H1 (cell line): ENCODE measurements around the gene ITPK1. TPM values are rescaled to one million over a fixed set of nuclear protein-coding genes. Genes with fewer than 3 reads are reported as not detected.

Experiments used
- CTCF ChIA-PET: fragments of 300-600 bp; sonication (Branson Sonifier 250); formaldehyde crosslinking; loops from one replicate; lab custom pipeline; 2021; ENCODE audit not compliant: partially characterized antibody; lab: Charles Lee
- POLR2A ChIA-PET: fragments of 300-600 bp; sonication (Branson Sonifier 250); formaldehyde crosslinking; loops from one replicate; lab custom pipeline; 2021; ENCODE audit warnings: inconsistent platforms; ENCODE audit not compliant: partially characterized antibody; lab: Charles Lee
- DNase-seq, 2 experiments: peaks; one replicate each; pipeline versions ENCODE4 v3.0.0 to v3.0.0-alpha.2; 2010 to 2022; ENCODE audit warnings: low spot score in 2 of 2, low read depth in 1 of 2, mixed read lengths in 1 of 2
- FAIRE-seq: peaks from 2 replicates; lab custom pipeline; 2011; peaks lifted over from hg19 to GRCh38; lab: Jason Lieb, UNC
- H2AFZ ChIP-seq: 2 replicates; pipeline ENCODE4 v1.8.1; 2012; ENCODE audit warnings: low read length, inconsistent platforms
- H2AK5ac ChIP-seq: 2 replicates; pipeline ENCODE4 v1.6.1; 2013; ENCODE audit warnings: low read depth, low read length
- H2BK120ac ChIP-seq: replicated peaks from 2 replicates; pipeline ENCODE3; 2013; ENCODE audit warnings: low read depth, low read length, inconsistent platforms
- H2BK12ac ChIP-seq: 2 replicates; pipeline ENCODE4 v1.6.1; 2013; ENCODE audit warnings: low read depth, low read length
- H2BK15ac ChIP-seq: 2 replicates; pipeline ENCODE4 v1.6.1; 2013; ENCODE audit warnings: low read length
- H2BK20ac ChIP-seq: 2 replicates; pipeline ENCODE4 v1.6.1; 2013; ENCODE audit warnings: low read length
- H2BK5ac ChIP-seq: 2 replicates; pipeline ENCODE4 v1.6.1; 2013; ENCODE audit warnings: low read depth, low read length
- H3K14ac ChIP-seq: 2 replicates; pipeline ENCODE4 v1.6.1; 2013; ENCODE audit warnings: inconsistent platforms; ENCODE audit not compliant: insufficient read length
- H3K18ac ChIP-seq: 2 replicates; pipeline ENCODE4 v1.6.1; 2013; ENCODE audit warnings: low read length; ENCODE audit errors: extremely low read depth
- H3K23ac ChIP-seq: 2 replicates; pipeline ENCODE4 v1.6.1; 2013; ENCODE audit warnings: inconsistent platforms; ENCODE audit not compliant: insufficient read length
- H3K23me2 ChIP-seq: 2 replicates; pipeline ENCODE4 v1.6.1; 2013; ENCODE audit warnings: low read depth, low read length
- H3K27ac ChIP-seq: 2 replicates; pipeline ENCODE4 v1.6.1; 2011; ENCODE audit warnings: low read depth, low read length, inconsistent platforms
- H3K27me3 ChIP-seq, 4 experiments: replicated peaks in 1 of 4; 1 replicate in 1 of 4; 2 replicates in 3 of 4; pipeline versions ENCODE4 v1.6.1 to v1.8.1; 2011 to 2013; ENCODE audit warnings: low read length in 3 of 4, mild to moderate bottlenecking in 3 of 4, inconsistent platforms in 2 of 4, mixed read lengths in 2 of 4, moderate library complexity in 1 of 4; ENCODE audit not compliant: control insufficient read depth in 3 of 4, insufficient read depth in 3 of 4; ENCODE audit errors: extremely low read depth in 1 of 4
- H3K36me3 ChIP-seq, 4 experiments: 2 replicates each; pipeline versions ENCODE4 v1.6.1 to v1.8.1; 2011 to 2013; ENCODE audit warnings: mild to moderate bottlenecking in 4 of 4, low read length in 3 of 4, moderate library complexity in 2 of 4, control low read depth in 1 of 4, inconsistent platforms in 1 of 4; ENCODE audit not compliant: insufficient read depth in 4 of 4, control insufficient read depth in 2 of 4
- H3K4ac ChIP-seq: replicated peaks from 2 replicates; pipeline ENCODE3; 2013; ENCODE audit warnings: low read length, low read depth, mixed read lengths, inconsistent platforms; ENCODE audit not compliant: insufficient read length
- H3K4me1 ChIP-seq, 4 experiments: replicated peaks in 1 of 4; 1 replicate in 1 of 4; 2 replicates in 3 of 4; pipeline versions ENCODE4 v1.6.1 to v1.8.1; 2011 to 2013; ENCODE audit warnings: low read length in 3 of 4, inconsistent platforms in 2 of 4, mixed read lengths in 1 of 4; ENCODE audit not compliant: insufficient read depth in 4 of 4, control insufficient read depth in 3 of 4
- H3K4me2 ChIP-seq, 2 experiments: 2 replicates each; pipeline versions ENCODE4 v1.6.1 to v1.8.1; 2011 to 2013; ENCODE audit warnings: low read depth in 2 of 2, low read length in 2 of 2, control low read depth in 1 of 2, inconsistent platforms in 1 of 2, mild to moderate bottlenecking in 1 of 2; ENCODE audit not compliant: insufficient read depth in 1 of 2
- H3K4me3 ChIP-seq, 4 experiments: fragments of 200-600, 300-600 bp in 1 of 4; sonication (generic), shearing (Covaris generic), sonication (Bioruptor Twin) in 1 of 4; 2 replicates each; pipeline versions ENCODE4 v1.5.1 to v1.8.1; 2011 to 2016; ENCODE audit warnings: low read length in 4 of 4, low read depth in 3 of 4, control low read depth in 2 of 4, inconsistent platforms in 2 of 4, mild to moderate bottlenecking in 2 of 4, mixed read lengths in 1 of 4, moderate library complexity in 1 of 4; ENCODE audit not compliant: insufficient read depth in 2 of 4; ENCODE audit errors: extremely low read depth in 1 of 4
- H3K56ac ChIP-seq: replicated peaks from 2 replicates; pipeline ENCODE3; 2013; ENCODE audit warnings: low read depth, mild to moderate bottlenecking, mixed read lengths, low read length, inconsistent platforms; ENCODE audit not compliant: insufficient read length
- H3K79me1 ChIP-seq: 2 replicates; pipeline ENCODE4 v1.6.1; 2013; ENCODE audit warnings: low read depth, low read length, control low read depth
- H3K79me2 ChIP-seq, 2 experiments: 2 replicates each; pipeline versions ENCODE4 v1.6.1 to v1.8.1; 2012 to 2013; ENCODE audit warnings: low read length in 2 of 2, mild to moderate bottlenecking in 2 of 2, inconsistent platforms in 1 of 2; ENCODE audit not compliant: insufficient read depth in 2 of 2, control insufficient read depth in 1 of 2
- H3K9ac ChIP-seq, 4 experiments: replicated peaks in 1 of 4; 1 replicate in 1 of 4; 2 replicates in 3 of 4; pipeline versions ENCODE4 v1.6.1 to v1.8.1; 2011 to 2013; ENCODE audit warnings: low read depth in 3 of 4, low read length in 3 of 4, control low read depth in 2 of 4, mild to moderate bottlenecking in 2 of 4, moderate library complexity in 2 of 4, inconsistent platforms in 1 of 4; ENCODE audit errors: extremely low read depth in 1 of 4
- H3K9me3 ChIP-seq, 2 experiments: 2 replicates each; pipeline versions ENCODE4 v1.6.1 to v1.8.1; 2012 to 2013; ENCODE audit warnings: mild to moderate bottlenecking in 2 of 2, moderate library complexity in 2 of 2, control low read depth in 1 of 2, inconsistent platforms in 1 of 2, low read depth in 1 of 2, low read length in 1 of 2, mixed read lengths in 1 of 2; ENCODE audit not compliant: insufficient read depth in 2 of 2
- H4K20me1 ChIP-seq, 2 experiments: replicated peaks in 1 of 2; 2 replicates each; pipeline versions ENCODE3 to v1.8.1; 2011 to 2013; ENCODE audit warnings: inconsistent platforms in 2 of 2, low read length in 2 of 2, mild to moderate bottlenecking in 1 of 2; ENCODE audit not compliant: insufficient read depth in 2 of 2, control insufficient read depth in 1 of 2
- H4K5ac ChIP-seq: 2 replicates; pipeline ENCODE4 v1.6.1; 2013; ENCODE audit warnings: low read length, low read depth, mixed read lengths, inconsistent platforms; ENCODE audit not compliant: insufficient read length
- H4K8ac ChIP-seq: 2 replicates; pipeline ENCODE4 v1.8.0; 2013; ENCODE audit warnings: mild to moderate bottlenecking, moderate library complexity, low read length, inconsistent platforms; ENCODE audit not compliant: insufficient read depth; ENCODE audit errors: extremely low read depth
- H4K91ac ChIP-seq: replicated peaks from 2 replicates; pipeline ENCODE3; 2013; ENCODE audit warnings: low read length, mixed read lengths, inconsistent platforms; ENCODE audit not compliant: insufficient read length
- CTCF ChIP-seq, 3 experiments: IDR thresholded peaks; 1 replicate in 2 of 3; 2 replicates in 1 of 3; pipeline versions ENCODE4 v1.5.1 to v1.6.1; 2011; ENCODE audit warnings: low read length in 3 of 3, mild to moderate bottlenecking in 3 of 3, inconsistent platforms in 2 of 3, low read depth in 1 of 3, moderate library complexity in 1 of 3; ENCODE audit not compliant: insufficient read depth in 1 of 3; ENCODE audit errors: control extremely low read depth in 1 of 3
- EZH2 ChIP-seq: fragments of 200-600 bp; sonication (generic); IDR thresholded peaks from 2 replicates; pipeline ENCODE4 v1.7.1; 2012; ENCODE audit warnings: low read depth, mild to moderate bottlenecking, moderate library complexity, low read length, inconsistent platforms; ENCODE audit not compliant: severe bottlenecking
- PHF8 ChIP-seq: fragments of 200-600 bp; sonication (generic); conservative IDR thresholded peaks from 2 replicates; pipeline ENCODE4 v1.7.1; 2012; ENCODE audit warnings: low read depth, mild to moderate bottlenecking, inconsistent platforms, low read length, moderate library complexity
- RAD21 ChIP-seq, 2 experiments: IDR thresholded peaks in 1 of 2; conservative IDR thresholded peaks in 1 of 2; 2 replicates each; pipeline ENCODE4 v1.6.1; 2011; ENCODE audit warnings: low read depth in 2 of 2, low read length in 2 of 2, improper control_type of control experiment in 1 of 2, inconsistent platforms in 1 of 2, mild to moderate bottlenecking in 1 of 2, moderate library complexity in 1 of 2
- RNF2 ChIP-seq: fragments of 200-900, 300-1000 bp; sonication (generic); IDR thresholded peaks from 2 replicates; pipeline ENCODE4 v1.7.1; 2016; ENCODE audit warnings: borderline replicate concordance, low read depth, mild to moderate bottlenecking, antibody characterized with exemption, low read length; ENCODE audit not compliant: poor library complexity, severe bottlenecking; ENCODE audit errors: missing control alignments
- SP1 ChIP-seq: IDR thresholded peaks from 2 replicates; pipeline ENCODE4 v1.6.1; 2011; ENCODE audit warnings: low read depth, low read length
- SP4 ChIP-seq: IDR thresholded peaks from 2 replicates; pipeline ENCODE4 v1.6.1; 2012; ENCODE audit warnings: low read length, inconsistent platforms
- SRF ChIP-seq: IDR thresholded peaks from 2 replicates; pipeline ENCODE4 v1.6.1; 2011; ENCODE audit warnings: mild to moderate bottlenecking, low read depth, low read length, moderate library complexity
- WGBS, 2 experiments: shearing (Covaris generic) in 1 of 2; methylation state at CpG; one replicate each; pipeline versions ENCODE4 v1.1.6 to v1.1.7; 2013 to 2015; ENCODE audit warnings: low lambda C conversion rate in 2 of 2, mixed read lengths in 2 of 2, inconsistent platforms in 1 of 2, low coverage in 1 of 2, missing lambda C conversion rate in 1 of 2; ENCODE audit not compliant: insufficient replicate concordance in 2 of 2, insufficient coverage in 1 of 2, insufficient read length in 1 of 2; ENCODE audit errors: extremely low coverage in 1 of 2, missing lambda C conversion rate in 1 of 2; 5-methylcytosine and 5-hydroxymethylcytosine counted together
- polyA plus RNA-seq, 7 experiments: library from polyadenylated mRNA; depleted of rRNA in 3 of 7; stranded (reverse) in 5 of 7; unstranded in 2 of 7; fragments of >200 nt in 5 of 7; fragments of 200-250 nt in 2 of 7; gene quantifications; 1 replicate in 5 of 7; 2 replicates in 1 of 7; 4 replicates in 1 of 7; pipeline versions ENCODE4 v1.2.1 to v1.2.3, GENCODE V29; 2011 to 2013; ENCODE audit warnings: missing spikeins in 2 of 7, mixed read lengths in 2 of 7
- total RNA-seq: library from RNA; stranded (reverse); fragmentation: NEBNext Ultra II Directional; extraction: Animal tissue kit (Norgen Biotek cat#: 25700); gene quantifications from 2 replicates; pipeline ENCODE4 v1.2.1, GENCODE V29; 2021

The ITPK1 gene
- total and polyA plus RNA-seq, 2 of the 8 experiments (the other 6 are each of a cell fraction or from before 2014, with no cell fraction given) = 108 to 143 TPM

- POLR2A ChIA-PET = interaction anchor here (0.6 to 3.2 kb wide), 3 partner anchors 16 to 46 kb away, joined by 3 to 12 read pairs (median 5); no protein-coding TSS in a partner anchor
- TF ChIP-seq RNF2 = no peak
- no peak for TF ChIP-seq SP4
- no peak for TF ChIP-seq EZH2
- peak; percentile 15 to 31; a peak in 1 of 4 replicates for TF ChIP-seq RAD21 (IDR thresholded peaks at IDR 0.05 in 1 of 2, conservative IDR thresholded peaks at IDR 0.05 in 1 of 2; ENCODE audit: low read depth in 2 of 2, low read length in 2 of 2)
- peak; percentile 42 to 66 (median 48); a peak in 3 of 4 replicates for TF ChIP-seq CTCF (IDR thresholded peaks at IDR 0.05; ENCODE audit: control extremely low read depth in 1 of 3, insufficient read depth in 1 of 3, low read depth in 1 of 3, low read length in 3 of 3)
- no peak for TF ChIP-seq SRF
- no peak for TF ChIP-seq SP1
- no peak for TF ChIP-seq PHF8
These were observed 16.8 kb upstream of the ITPK1 start for GRCh38 chr14:93132472-93133065.

More at GRCh38 chr14:93132472-93133065, 16.8 kb upstream of the ITPK1 start:
- Histone ChIP-seq H4K91ac (no peak overlapping the region), H3K27ac (no peak overlapping the region), H3K4ac (no peak overlapping the region), H2BK12ac (no peak overlapping the region), H3K14ac (no peak overlapping the region), H3K56ac (no peak overlapping the region), H3K9ac (no peak overlapping the region), H3K4me3 (no peak overlapping the region), H3K27me3 (no peaks in the 10 kb centered on the region), H2BK20ac (no peak overlapping the region), H3K23ac (no peak overlapping the region), H3K36me3 (no peaks in the 10 kb centered on the region), H3K79me1 (no peaks in the 10 kb centered on the region), H4K8ac (no peak overlapping the region), H3K9me3 (no peaks in the 10 kb centered on the region), H4K5ac (no peak overlapping the region), H2AK5ac (no peak overlapping the region), H2BK5ac (no peak overlapping the region), H3K4me1 (no peaks in the 10 kb centered on the region; a peak in 1 of 7 replicates), H3K79me2 (no peaks in the 10 kb centered on the region), H2AFZ (no peak overlapping the region), H2BK15ac (no peak overlapping the region), H3K23me2 (no peaks in the 10 kb centered on the region), H3K18ac (no peak overlapping the region), H4K20me1 (no peaks in the 10 kb centered on the region), H3K4me2 (no peak overlapping the region), H2BK120ac (no peak overlapping the region)
- FAIRE-seq (peak; percentile 39), DNase-seq (no peak)
- 79% methylated on average over 8 of the region's 8 CpGs; no CpG with 5 or more reads in 1 of the 2 experiments for WGBS, 2 experiments
- CTCF ChIA-PET = interaction anchor here (0.6 to 4.8 kb wide), 46 partner anchors 9 to 507 kb away, joined by 3 to 69 read pairs (median 4); partner anchors contain the start of genes GON7 and UBR7
